Liver (tissue), 9 donors: ENCODE measurements around the gene ABLIM3. TPM values are rescaled to one million over a fixed set of nuclear protein-coding genes. Genes with fewer than 3 reads are reported as not detected.

Source experiments
- DNase-seq: peaks from one replicate; pipeline ENCODE4 v3.0.0-alpha.2; 2017; ENCODE audit warnings: low spot score
- H3K27ac ChIP-seq, 2 donors: one replicate each; pipeline ENCODE4 v1.7.0; 2013; ENCODE audit warnings: inconsistent platforms in 2 of 2, low read length in 2 of 2, control low read depth in 1 of 2, low read depth in 1 of 2, mild to moderate bottlenecking in 1 of 2
- H3K27me3 ChIP-seq, 4 donors: one replicate each; pipeline versions ENCODE4 v1.6.1 to v1.7.0; 2013; ENCODE audit warnings: low read length in 3 of 4, inconsistent platforms in 1 of 4, mild to moderate bottlenecking in 1 of 4, moderate library complexity in 1 of 4; ENCODE audit not compliant: control insufficient read depth in 4 of 4, insufficient read depth in 4 of 4
- H3K36me3 ChIP-seq, 4 donors: one replicate each; pipeline versions ENCODE4 v1.6.1 to v1.7.0; 2013; ENCODE audit warnings: low read length in 3 of 4, mild to moderate bottlenecking in 3 of 4, low read depth in 1 of 4, moderate library complexity in 1 of 4; ENCODE audit not compliant: control insufficient read depth in 4 of 4, insufficient read depth in 3 of 4
- H3K4me1 ChIP-seq, 4 donors: one replicate each; pipeline versions ENCODE4 v1.6.1 to v1.7.0; 2013; ENCODE audit warnings: low read length in 3 of 4, mild to moderate bottlenecking in 3 of 4, moderate library complexity in 1 of 4; ENCODE audit not compliant: control insufficient read depth in 4 of 4, insufficient read depth in 4 of 4
- H3K4me3 ChIP-seq, 3 donors: one replicate each; pipeline versions ENCODE4 v1.6.1 to v1.7.0; 2013; ENCODE audit warnings: low read length in 3 of 3, control low read depth in 1 of 3, low read depth in 1 of 3, mild to moderate bottlenecking in 1 of 3
- H3K9ac ChIP-seq, 2 donors: one replicate each; pipeline ENCODE4 v1.7.0; 2013; ENCODE audit warnings: low read length in 2 of 2, mild to moderate bottlenecking in 2 of 2, moderate library complexity in 2 of 2, control low read depth in 1 of 2, low read depth in 1 of 2
- H3K9me3 ChIP-seq, 4 donors: one replicate each; pipeline versions ENCODE4 v1.6.1 to v1.7.0; 2013; ENCODE audit warnings: low read length in 3 of 4; ENCODE audit not compliant: control insufficient read depth in 4 of 4
- CTCF ChIP-seq: fragments of 150-350 bp; IDR thresholded peaks from 2 replicates; pipeline ENCODE4 v1.5.1; 2017; ENCODE audit warnings: improper control_type of control experiment, low read depth, low read length; ENCODE audit not compliant: missing input control
- EGR1 ChIP-seq, 2 donors: IDR thresholded peaks; 2 replicates each; pipeline ENCODE4 v1.6.1; 2016 to 2018; ENCODE audit warnings: antibody characterized with exemption in 2 of 2, low read depth in 2 of 2
- FOXA1 ChIP-seq: IDR thresholded peaks from 2 replicates; pipeline ENCODE4 v1.6.1; 2016; ENCODE audit warnings: antibody characterized with exemption
- FOXA2 ChIP-seq: IDR thresholded peaks from 2 replicates; pipeline ENCODE4 v1.6.1; 2016; ENCODE audit warnings: antibody characterized with exemption
- GABPA ChIP-seq, 2 donors: IDR thresholded peaks in 1 of 2; conservative IDR thresholded peaks in 1 of 2; 2 replicates each; pipeline ENCODE4 v1.6.1; 2016; ENCODE audit warnings: antibody characterized with exemption in 2 of 2, mild to moderate bottlenecking in 1 of 2, moderate library complexity in 1 of 2
- HNF4A ChIP-seq, 2 donors: conservative IDR thresholded peaks; 2 replicates each; pipeline ENCODE4 v1.6.1; 2016; ENCODE audit warnings: antibody characterized with exemption in 2 of 2, mild to moderate bottlenecking in 2 of 2
- HNF4G ChIP-seq: IDR thresholded peaks from 2 replicates; pipeline ENCODE4 v1.6.1; 2016; ENCODE audit warnings: antibody characterized with exemption
- JUND ChIP-seq, 2 donors: IDR thresholded peaks; 2 replicates each; pipeline ENCODE4 v1.6.1; 2016; ENCODE audit warnings: antibody characterized with exemption in 2 of 2
- MAX ChIP-seq: IDR thresholded peaks from 2 replicates; pipeline ENCODE4 v1.6.1; 2016; ENCODE audit warnings: antibody characterized with exemption
- NR2F2 ChIP-seq: IDR thresholded peaks from 2 replicates; pipeline ENCODE4 v1.6.1; 2016; ENCODE audit warnings: antibody characterized with exemption
- RAD21 ChIP-seq, 2 donors: IDR thresholded peaks; 2 replicates each; pipeline ENCODE4 v1.6.1; 2016; ENCODE audit warnings: antibody characterized with exemption in 2 of 2, mild to moderate bottlenecking in 2 of 2
- RXRA ChIP-seq, 2 donors: IDR thresholded peaks; 2 replicates each; pipeline ENCODE4 v1.6.1; 2017 to 2018; ENCODE audit warnings: antibody characterized with exemption in 2 of 2, mild to moderate bottlenecking in 1 of 2
- SP1 ChIP-seq: IDR thresholded peaks from 2 replicates; pipeline ENCODE4 v1.6.1; 2018; ENCODE audit warnings: antibody characterized with exemption, mild to moderate bottlenecking
- TAF1 ChIP-seq: conservative IDR thresholded peaks from 2 replicates; pipeline ENCODE4 v1.6.1; 2016; ENCODE audit warnings: antibody characterized with exemption, mild to moderate bottlenecking
- YY1 ChIP-seq: IDR thresholded peaks from 2 replicates; pipeline ENCODE4 v1.6.1; 2016; ENCODE audit warnings: antibody characterized with exemption, mild to moderate bottlenecking
- WGBS: extraction: QIAGEN DNeasy Blood & Tissue Kit; methylation state at CpG from one replicate; pipeline ENCODE4 v1.1.7; 2013; 5-methylcytosine and 5-hydroxymethylcytosine counted together
- polyA plus RNA-seq, 2 donors: library from polyadenylated mRNA; stranded (reverse) in 1 of 2; unstranded in 1 of 2; fragments of 200-250 nt in 1 of 2; fragments of >200 nt in 1 of 2; fragmentation: Nextera tagmentation in 1 of 2; extraction: Ambion mirVana in 1 of 2; gene quantifications; one replicate each; pipeline versions ENCODE4 v1.2.1 to v1.2.3, GENCODE V29; 2013 to 2015
- total RNA-seq, 2 donors: library from RNA; depleted of rRNA; stranded (reverse); fragments of >200 nt; gene quantifications; one replicate each; pipeline ENCODE4 v1.2.3, GENCODE V29; 2014
- TF ChIP-seq, protein P1 (sequence below): IDR thresholded peaks from 2 replicates; pipeline ENCODE4 v1.6.1; 2016; ENCODE audit warnings: antibody characterized with exemption
- TF ChIP-seq, protein P2 (sequence below): IDR thresholded peaks from 2 replicates; pipeline ENCODE4 v1.6.1; 2016; ENCODE audit warnings: antibody characterized with exemption, mild to moderate bottlenecking
- donor health status: healthy.
- donor health status: healthy.
- donor health status: healthy.
- donor health status: healthy.
- donor health status: healthy.

ABLIM3 gene
- total and polyA plus RNA-seq, 4 donors: 6.8 to 131 (median 43.1) TPM

DNA sequence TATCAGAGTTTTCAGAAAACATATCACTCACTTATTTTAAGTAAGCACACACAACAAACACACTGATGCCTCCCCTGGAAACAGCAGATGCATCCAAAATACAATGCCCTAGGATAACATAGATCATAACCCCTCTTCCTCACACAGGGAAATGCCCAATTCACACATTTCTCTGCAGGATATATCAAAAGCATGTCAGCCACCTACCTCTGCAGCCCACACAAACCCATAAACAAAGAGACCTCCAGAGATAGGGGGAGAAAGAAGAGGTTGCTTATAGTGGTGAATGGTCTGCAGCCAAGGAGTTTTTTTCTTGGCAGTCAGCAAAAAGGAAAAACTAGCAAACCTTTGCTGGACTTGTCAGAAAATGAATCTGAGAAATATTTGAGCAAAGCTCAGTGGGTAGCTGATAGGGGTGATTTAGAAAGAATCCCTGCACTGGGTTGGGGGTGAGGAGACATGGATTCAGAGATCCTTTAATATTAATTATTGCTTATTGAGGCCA lies 36.1 kb downstream of the ABLIM3 start (continued):
- no peak for TF ChIP-seq JUND (IDR thresholded peaks at IDR 0.05)
- TF ChIP-seq MAX: no peak
- TF ChIP-seq YY1: no peak

- WGBS: 90% methylated on average over 8 of the region's 8 CpGs
- DNase-seq: no peak
- no peak overlapping the region for H3K27ac ChIP-seq
- no peaks in the 10 kb centered on the region for H3K27me3 ChIP-seq
- peaks cover 0 to 24% (median 3%) of the 10 kb centered on the region in 4 donors for H3K4me1 ChIP-seq
- no peak overlapping the region for H3K9ac ChIP-seq
- TF ChIP-seq CTCF (no peak), JUND (IDR thresholded peaks at IDR 0.05) (no peak), GABPA (IDR thresholded peaks at IDR 0.05 in 1 of 2, conservative IDR thresholded peaks at IDR 0.05 in 1 of 2) (no peak), RAD21 (IDR thresholded peaks at IDR 0.05) (no peak), TAF1 (no peak), FOXA1 (no peak), MAX (no peak), NR2F2 (no peak), SP1 (no peak), EGR1 (IDR thresholded peaks at IDR 0.05; ENCODE audit: low read depth in 2 of 2) (no peak), HNF4A (conservative IDR thresholded peaks at IDR 0.05) (no peak), FOXA2 (no peak), RXRA (IDR thresholded peaks at IDR 0.05) (no peak), YY1 (no peak), HNF4G (no peak)
- TF ChIP-seq, protein P1, sequence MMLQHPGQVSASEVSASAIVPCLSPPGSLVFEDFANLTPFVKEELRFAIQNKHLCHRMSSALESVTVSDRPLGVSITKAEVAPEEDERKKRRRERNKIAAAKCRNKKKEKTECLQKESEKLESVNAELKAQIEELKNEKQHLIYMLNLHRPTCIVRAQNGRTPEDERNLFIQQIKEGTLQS: no peak
- TF ChIP-seq, protein P2, sequence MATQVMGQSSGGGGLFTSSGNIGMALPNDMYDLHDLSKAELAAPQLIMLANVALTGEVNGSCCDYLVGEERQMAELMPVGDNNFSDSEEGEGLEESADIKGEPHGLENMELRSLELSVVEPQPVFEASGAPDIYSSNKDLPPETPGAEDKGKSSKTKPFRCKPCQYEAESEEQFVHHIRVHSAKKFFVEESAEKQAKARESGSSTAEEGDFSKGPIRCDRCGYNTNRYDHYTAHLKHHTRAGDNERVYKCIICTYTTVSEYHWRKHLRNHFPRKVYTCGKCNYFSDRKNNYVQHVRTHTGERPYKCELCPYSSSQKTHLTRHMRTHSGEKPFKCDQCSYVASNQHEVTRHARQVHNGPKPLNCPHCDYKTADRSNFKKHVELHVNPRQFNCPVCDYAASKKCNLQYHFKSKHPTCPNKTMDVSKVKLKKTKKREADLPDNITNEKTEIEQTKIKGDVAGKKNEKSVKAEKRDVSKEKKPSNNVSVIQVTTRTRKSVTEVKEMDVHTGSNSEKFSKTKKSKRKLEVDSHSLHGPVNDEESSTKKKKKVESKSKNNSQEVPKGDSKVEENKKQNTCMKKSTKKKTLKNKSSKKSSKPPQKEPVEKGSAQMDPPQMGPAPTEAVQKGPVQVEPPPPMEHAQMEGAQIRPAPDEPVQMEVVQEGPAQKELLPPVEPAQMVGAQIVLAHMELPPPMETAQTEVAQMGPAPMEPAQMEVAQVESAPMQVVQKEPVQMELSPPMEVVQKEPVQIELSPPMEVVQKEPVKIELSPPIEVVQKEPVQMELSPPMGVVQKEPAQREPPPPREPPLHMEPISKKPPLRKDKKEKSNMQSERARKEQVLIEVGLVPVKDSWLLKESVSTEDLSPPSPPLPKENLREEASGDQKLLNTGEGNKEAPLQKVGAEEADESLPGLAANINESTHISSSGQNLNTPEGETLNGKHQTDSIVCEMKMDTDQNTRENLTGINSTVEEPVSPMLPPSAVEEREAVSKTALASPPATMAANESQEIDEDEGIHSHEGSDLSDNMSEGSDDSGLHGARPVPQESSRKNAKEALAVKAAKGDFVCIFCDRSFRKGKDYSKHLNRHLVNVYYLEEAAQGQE: no peak
- no peak overlapping the region for H3K4me3 ChIP-seq
- H3K36me3 ChIP-seq: peaks cover 2 to 12% (median 11%) of the 10 kb centered on the region in 4 donors
- H3K9me3 ChIP-seq: no peaks in the 10 kb centered on the region
Observed at GRCh38 chr5:149177911-149178565, 36.7 kb downstream of the ABLIM3 start.
